ENCODE measurements around the gene HACD3. TPM values are rescaled to one million over a fixed set of nuclear protein-coding genes. Genes with fewer than 3 reads are reported as not detected.

The HACD3 gene, protein sequence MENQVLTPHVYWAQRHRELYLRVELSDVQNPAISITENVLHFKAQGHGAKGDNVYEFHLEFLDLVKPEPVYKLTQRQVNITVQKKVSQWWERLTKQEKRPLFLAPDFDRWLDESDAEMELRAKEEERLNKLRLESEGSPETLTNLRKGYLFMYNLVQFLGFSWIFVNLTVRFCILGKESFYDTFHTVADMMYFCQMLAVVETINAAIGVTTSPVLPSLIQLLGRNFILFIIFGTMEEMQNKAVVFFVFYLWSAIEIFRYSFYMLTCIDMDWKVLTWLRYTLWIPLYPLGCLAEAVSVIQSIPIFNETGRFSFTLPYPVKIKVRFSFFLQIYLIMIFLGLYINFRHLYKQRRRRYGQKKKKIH
- total RNA-seq (2014; rRNA removed; shearing (Covaris generic); ENCODE audit: low replicate concordance) = 111 and 147 TPM in 2 replicates

DNA sequence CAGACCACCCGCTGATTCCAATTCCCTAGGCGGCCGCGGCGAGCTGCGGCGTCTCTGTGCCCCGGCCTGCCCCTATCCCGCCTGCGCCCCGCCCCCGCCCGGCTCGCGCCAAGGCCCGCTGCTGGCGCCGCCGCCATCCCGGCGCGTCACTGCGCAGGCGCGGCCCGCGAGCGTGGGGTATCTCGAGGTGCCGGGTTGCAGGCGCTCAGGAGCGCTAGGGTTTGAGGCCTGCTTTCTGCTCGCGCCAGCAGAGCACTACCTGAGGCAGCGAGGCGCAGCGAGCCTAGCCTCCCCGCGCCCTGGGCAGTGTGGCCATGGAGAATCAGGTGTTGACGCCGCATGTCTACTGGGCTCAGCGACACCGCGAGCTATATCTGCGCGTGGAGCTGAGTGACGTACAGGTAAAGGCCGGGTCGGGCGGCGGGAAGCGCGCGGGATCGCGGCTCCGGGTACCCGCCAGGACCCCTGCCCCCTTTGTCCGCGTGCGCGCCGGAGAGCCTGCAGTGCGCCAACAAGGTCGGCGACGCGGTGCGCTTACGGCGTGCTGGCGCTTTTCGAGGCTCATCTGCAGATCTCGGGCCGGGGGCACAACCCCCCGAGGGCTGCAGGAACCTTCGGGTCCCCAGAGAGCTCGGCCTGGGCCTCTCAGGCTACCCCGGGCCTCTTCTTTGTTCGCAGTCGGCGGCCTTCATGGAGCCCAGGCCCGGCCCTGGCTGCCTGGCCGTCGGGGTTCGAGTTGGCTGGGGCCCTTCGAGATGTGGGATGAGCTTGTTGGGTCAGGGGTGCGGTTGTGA lies at the start of gene HACD3:
Gene HACD3 (plus strand): TSS at position 146 of the 794 bp plus-strand sequence. CDS start 169 bp downstream, at position 315.
- Histone ChIP-seq H3K4me3 (peak within 1 kb of the TSS; percentile 97), H3K27me3 (no peaks in the 10 kb centered on the region), H3K9me3 (no peaks in the 10 kb centered on the region), H3K36me3 (peaks cover 22% of the 10 kb centered on the region)
- DNase-seq = peak; percentile 91

DNA sequence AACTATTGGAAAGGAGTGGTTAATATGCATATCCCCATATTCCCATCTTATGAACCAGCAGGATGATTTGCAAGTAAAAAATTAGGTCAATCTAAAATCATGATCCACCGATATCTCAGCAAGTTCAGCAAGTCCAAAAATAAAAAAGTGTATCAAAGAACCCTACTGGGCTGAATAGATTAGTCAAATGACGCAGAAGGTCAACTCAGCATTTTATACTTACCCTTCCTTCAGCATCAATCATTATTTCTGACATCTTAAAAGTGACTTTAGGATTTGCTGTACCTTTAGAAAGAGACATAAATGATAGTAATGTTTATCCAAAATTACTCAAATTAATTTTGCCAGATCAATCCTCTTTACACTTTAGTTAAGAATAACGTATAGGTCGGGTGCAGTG lies 45.4 kb upstream of the HACD3 start:
- Histone ChIP-seq H3K4me3 (no peak overlapping the region), H3K36me3 (peaks cover 57% of the 10 kb centered on the region), H3K27me3 (no peaks in the 10 kb centered on the region), H3K9me3 (no peaks in the 10 kb centered on the region)
- DNase-seq = no peak

DNA sequence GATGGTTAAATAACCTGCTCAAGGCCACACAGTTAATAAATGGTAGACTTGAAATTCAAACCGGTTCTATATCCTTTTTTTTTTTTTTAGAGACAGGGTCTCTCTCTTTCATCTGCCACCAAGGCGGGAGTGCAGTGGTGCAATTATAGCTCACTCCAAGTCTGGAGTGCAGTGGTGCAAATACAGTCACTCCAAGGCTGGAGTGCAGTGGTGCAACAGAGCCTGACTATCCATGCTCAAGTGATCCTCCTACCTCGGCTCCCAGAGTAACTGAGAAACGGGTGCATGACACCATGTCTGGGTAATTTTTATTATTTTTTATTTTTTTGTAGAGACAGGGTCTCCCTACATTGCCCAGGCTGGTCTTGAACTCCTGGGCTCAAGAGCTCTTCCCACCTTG lies 36.2 kb upstream of the HACD3 start:
- no peak for DNase-seq
- Histone ChIP-seq H3K27me3 (no peaks in the 10 kb centered on the region), H3K4me3 (no peak overlapping the region), H3K36me3 (peaks cover 52% of the 10 kb centered on the region), H3K9me3 (no peaks in the 10 kb centered on the region)

DNA sequence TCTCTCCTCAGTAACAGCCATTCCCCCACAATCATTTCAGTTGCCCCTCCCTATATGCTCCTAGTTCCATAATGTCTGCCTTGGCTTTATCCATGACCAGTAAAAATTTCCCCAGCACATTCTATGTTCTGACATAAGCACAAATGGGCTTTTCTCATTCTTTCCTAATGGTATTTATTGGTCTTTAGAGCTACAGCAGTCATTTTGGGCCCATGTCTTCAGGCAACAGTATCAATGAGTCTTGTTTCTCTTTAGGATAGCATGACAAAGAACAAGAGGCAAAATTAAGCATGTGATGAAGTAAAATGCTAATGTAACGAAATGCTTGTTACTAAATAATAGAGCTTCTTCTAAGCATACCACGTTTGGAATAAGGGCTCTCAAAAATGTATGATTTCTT lies 20.9 kb upstream of the HACD3 start:
- no peak overlapping the region for H3K4me3 ChIP-seq
- no peak for DNase-seq
- H3K27me3 ChIP-seq = no peaks in the 10 kb centered on the region
- peaks cover 64% of the 10 kb centered on the region for H3K36me3 ChIP-seq
- H3K9me3 ChIP-seq = no peaks in the 10 kb centered on the region

DNA sequence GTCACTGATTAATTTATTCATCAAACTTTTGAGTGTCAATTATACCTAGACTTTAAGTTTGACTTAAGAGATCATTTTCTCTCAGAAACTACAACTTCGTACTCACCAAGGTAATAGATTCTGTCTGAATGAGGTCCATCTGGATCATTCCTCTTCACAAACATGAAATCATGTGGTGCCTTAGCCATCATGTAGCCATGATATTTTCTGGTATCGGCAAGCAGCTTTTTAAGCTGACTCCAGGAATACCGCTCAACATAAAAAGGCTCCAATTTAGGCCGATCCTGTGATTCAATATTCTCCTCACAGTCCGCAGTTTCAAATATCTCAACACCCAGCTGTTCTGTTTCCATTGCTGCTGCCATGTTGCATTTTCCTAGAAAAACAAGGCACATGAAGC lies 18.1 kb upstream of the HACD3 start:
- H3K27me3 ChIP-seq = no peaks in the 10 kb centered on the region
- H3K36me3 ChIP-seq = peaks cover 55% of the 10 kb centered on the region
- H3K4me3 ChIP-seq = no peak overlapping the region; the same call in 1 of the 2 replicates
- no peak for DNase-seq
- no peaks in the 10 kb centered on the region for H3K9me3 ChIP-seq

DNA sequence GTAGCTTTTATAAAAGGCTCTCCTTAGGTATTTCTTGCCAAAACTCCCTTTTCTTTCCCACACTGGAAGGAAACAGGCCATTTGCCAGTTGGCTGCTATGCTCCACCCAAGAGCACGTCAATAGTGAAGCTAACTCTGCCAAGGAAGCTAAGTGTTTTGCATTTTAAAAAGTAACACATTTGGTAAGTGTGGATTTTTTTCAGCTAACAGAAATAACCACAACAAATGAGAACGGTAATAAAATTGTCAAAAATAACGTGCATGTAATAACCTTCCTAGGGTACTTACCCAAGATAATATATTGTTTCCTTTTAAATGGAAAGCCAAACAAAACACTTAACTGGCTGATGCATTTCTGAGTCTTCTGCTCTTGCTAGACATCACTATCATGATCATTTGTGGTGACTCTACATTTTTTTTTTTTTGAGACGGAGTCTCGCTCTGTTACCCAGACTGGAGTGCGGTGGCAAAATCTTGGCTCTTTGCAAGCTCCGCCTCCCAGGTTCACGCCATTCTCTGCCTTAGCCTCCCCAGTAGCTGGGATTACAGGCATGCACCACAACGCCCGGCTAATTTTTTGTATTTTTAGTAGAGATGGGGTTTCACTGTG lies 17.4 kb upstream of the HACD3 start:
- H3K27me3 ChIP-seq = no peaks in the 10 kb centered on the region
- H3K9me3 ChIP-seq = no peaks in the 10 kb centered on the region
- DNase-seq = peak; percentile 77
- H3K36me3 ChIP-seq = peaks cover 52% of the 10 kb centered on the region
- peak overlapping the region; percentile 19; the same call in 1 of the 2 replicates for H3K4me3 ChIP-seq

DNA sequence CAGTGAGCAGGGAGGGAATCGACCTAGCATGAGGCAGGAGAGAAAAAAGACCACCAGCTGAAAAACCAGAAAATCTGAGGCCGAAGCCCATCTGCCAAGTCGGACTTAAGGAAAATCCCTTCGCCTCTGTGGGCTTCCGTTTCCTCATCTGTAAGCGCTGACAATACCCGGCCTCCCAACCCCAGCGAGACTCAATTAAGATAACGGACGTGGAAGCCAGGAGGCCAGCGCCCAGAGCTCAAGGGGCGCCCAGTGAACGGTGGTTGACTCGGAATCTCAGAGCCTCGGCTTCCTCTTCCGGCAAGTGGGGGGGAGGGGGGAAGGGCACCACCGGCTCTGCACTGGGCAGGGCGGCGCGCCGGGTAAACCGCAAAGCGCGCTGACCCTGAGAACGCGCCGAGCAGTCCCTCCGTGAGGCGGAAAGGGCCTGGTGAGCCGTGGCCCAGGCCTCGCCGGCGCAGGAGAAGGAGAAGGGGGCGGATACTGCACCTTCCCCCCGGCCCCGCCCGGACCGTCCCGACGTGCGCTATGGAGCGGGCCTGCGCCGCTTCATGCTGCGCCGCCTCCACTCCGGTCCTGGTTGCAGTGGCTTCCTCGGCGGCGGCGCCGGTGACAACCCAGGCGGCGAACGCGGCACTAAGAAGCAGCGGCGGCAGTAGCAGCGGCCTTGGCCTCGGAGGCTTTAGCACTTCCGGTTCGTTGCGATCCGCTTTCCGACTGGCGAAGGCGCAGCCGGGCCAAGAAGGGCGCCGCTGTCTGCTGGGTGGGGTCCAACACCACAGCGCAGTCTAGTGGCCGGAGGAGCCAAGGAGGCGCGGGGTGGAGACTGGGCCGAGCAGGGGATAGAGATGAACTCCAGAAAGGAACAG lies 13.0 kb upstream of the HACD3 start, which contains the start of gene DPP8:
Gene DPP8 (minus strand): TSS at position 693 of the 869 bp plus-strand sequence. CDS start 5,136 bp downstream, outside the sequence.
- Histone ChIP-seq H3K27me3 (no peaks in the 10 kb centered on the region), H3K4me3 (peak within 1 kb of the TSS; percentile 97), H3K36me3 (peaks cover 16% of the 10 kb centered on the region), H3K9me3 (no peaks in the 10 kb centered on the region)
- peak; percentile 96 for DNase-seq

DNA sequence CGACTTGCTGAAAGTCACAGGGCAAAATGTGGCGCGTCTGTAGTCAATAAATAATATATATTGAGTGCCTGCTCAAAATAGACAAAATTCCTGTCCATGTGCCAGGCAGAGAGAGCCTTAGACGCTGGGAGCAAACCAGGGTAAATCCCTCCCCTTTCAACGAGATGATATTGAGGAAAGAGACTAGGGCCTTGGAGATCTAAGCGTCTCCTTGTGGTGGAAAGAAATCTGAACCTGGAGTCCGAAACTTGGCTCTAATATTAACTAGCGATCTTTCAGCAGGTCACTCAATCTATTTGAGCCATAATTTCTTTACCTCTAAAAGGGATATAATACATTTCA lies 12.4 kb upstream of the HACD3 start:
- no peak for DNase-seq
- no peaks in the 10 kb centered on the region for H3K9me3 ChIP-seq
- peak overlapping the region; percentile 97 for H3K4me3 ChIP-seq
- peaks cover 14% of the 10 kb centered on the region for H3K36me3 ChIP-seq
- H3K27me3 ChIP-seq = no peaks in the 10 kb centered on the region

DNA sequence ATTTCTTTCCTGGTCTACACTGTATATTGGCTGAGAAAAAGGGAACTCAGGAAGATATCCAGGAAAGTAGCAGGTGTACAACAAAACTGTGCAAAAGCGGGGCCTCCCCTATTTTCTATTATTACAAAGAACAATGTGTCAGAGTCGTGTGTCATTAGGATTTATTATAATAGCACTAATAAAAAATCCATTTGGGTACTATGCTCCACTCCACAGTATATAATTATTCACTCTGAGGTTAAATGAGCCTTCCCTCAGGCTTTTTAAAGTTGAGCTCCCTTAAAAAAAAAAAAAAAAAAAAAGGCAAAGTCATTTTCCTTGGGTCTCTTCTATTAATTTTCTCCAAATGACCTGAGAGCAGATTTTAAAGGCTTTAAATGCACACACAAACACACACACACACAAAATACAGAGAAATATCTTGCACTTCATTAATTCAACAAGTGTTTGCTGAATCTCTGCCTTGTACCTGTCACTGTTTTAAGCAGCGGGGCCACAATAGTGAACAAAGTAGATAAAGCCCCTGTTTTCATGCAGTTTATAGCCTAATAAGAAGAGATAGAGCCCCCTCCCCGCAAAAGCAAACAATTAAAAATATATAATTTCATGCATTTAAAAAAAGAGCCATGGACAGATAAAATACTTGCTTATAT lies 11.5 kb upstream of the HACD3 start:
- no peaks in the 10 kb centered on the region for H3K9me3 ChIP-seq
- H3K36me3 ChIP-seq = peaks cover 14% of the 10 kb centered on the region
- DNase-seq = no peak
- H3K4me3 ChIP-seq = no peak overlapping the region
- H3K27me3 ChIP-seq = no peaks in the 10 kb centered on the region

DNA sequence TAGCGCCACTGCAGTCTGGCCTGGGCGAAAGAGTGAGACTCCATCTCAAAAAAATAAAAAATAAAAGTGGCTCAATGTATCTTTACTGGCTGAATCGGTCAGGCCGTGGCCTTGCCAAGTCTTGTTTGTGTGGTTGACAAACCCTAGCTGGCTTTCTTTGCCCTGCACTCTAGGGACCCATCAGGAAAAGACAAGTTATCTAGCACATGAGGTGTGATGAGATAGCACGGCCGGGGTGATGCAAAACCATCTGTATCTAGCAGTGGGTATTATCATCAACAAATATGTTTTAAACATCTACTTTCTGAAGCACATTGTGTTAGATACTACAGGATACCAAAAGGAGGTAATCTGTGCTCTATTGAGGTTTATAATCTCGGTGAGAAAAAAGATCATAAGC lies 8.9 kb upstream of the HACD3 start:
- no peaks in the 10 kb centered on the region for H3K9me3 ChIP-seq
- no peak for DNase-seq
- no peak overlapping the region for H3K4me3 ChIP-seq
- H3K36me3 ChIP-seq = no peaks in the 10 kb centered on the region
- H3K27me3 ChIP-seq = no peaks in the 10 kb centered on the region

DNA sequence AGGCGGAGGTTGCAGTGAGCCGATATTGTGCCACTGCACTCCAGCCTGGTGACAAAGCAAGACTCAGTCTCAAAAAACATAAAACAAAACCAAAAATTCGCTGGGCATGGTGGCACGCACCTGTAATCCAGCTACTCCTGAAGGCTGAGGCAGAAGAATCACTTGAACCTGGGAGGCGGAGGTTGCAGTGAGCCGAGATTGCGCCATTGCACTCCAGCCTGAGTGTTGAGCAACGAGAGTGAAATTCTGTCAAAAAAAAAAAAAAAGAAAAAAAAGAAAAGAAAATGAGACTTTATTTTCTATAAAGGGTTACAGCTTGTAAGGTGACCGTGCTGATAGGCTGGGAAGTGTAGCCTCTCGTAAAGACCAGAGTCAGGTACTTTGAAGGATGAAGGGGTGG lies 6.0 kb upstream of the HACD3 start:
- H3K4me3 ChIP-seq = no peak overlapping the region
- no peak for DNase-seq
- no peaks in the 10 kb centered on the region for H3K9me3 ChIP-seq
- H3K27me3 ChIP-seq = no peaks in the 10 kb centered on the region
- no peaks in the 10 kb centered on the region for H3K36me3 ChIP-seq

DNA sequence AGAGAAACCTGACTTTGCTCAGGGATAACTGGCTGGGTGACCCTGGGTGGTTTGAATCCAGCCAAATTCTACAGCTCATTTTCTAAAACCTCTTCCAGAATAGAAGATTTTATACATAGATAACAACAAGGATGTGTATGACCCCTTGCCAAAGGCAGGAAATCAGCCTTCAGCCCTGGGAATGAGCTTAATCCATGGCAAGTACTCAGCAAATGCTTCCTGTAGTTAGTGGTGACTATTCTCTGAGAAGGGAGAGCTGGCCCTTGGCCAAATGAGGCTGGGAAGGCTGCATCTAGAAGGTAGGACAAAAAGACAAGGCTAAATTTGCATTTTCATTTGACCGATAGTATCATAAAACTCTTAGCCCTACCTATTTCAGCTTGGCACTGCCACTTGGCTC lies 4.6 kb upstream of the HACD3 start:
- no peak for DNase-seq
- Histone ChIP-seq H3K9me3 (no peaks in the 10 kb centered on the region), H3K36me3 (no peaks in the 10 kb centered on the region), H3K27me3 (no peaks in the 10 kb centered on the region), H3K4me3 (no peak overlapping the region)

DNA sequence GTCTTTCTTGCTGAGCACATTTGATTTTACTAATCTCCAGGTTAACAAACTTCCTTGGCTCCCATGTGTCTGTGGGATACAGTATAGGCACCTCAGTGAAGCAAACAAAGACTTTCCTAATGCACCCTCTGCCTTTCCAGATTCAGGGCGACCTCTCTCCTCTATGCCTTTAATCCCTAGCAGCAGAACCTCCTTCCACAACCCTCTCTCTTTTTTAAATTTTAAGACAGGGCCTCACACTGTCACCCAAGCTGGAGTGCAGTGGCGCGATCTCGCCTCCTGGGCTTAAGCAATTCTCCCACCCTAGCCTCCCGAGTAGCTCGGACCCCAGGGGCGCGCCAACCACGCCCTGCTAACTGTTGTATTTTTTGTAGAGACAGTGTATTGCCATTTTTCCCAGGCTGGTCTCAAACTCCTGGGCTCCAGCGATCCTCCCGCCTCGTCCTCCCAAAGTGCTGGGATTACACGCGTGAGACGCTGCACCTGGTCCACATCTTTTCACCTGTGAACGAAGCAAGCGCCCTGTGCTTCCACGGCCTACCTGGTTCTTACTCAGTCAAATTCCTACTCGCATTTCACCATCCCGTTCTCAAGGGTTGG lies 1.7 kb upstream of the HACD3 start:
- Histone ChIP-seq H3K27me3 (no peaks in the 10 kb centered on the region), H3K4me3 (no peak overlapping the region), H3K9me3 (no peaks in the 10 kb centered on the region), H3K36me3 (peaks cover 9% of the 10 kb centered on the region)
- no peak for DNase-seq

DNA sequence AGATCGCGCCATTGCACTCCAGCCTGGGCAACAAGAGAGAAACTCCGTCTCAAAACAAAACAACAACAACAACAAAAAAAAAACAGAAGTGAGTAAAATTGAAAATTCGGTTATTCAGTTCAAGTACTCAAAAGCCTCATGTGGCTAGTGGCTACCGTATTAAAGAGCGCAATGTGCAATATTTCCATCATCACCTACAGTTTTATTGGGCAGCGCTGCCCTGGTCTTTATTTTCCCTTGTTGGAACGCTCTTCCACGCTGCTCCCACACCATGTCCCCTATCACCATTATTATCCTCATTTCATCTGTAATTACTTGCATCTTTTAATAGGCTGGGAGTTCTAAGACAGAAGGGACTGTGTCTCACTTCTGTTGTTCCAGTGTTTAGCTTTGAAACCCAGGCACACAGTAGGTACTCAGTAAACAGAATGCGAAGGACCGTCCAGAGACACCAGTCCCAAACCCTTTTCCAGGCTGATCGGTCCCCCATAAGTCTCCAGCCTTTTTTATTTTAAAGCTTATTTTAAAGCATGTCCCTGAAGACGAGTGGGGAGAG lies 423 bp upstream of the HACD3 start:
- peak overlapping the region; percentile 97 for H3K4me3 ChIP-seq
- DNase-seq = no peak
- H3K9me3 ChIP-seq = no peaks in the 10 kb centered on the region
- no peaks in the 10 kb centered on the region for H3K27me3 ChIP-seq
- peaks cover 16% of the 10 kb centered on the region for H3K36me3 ChIP-seq

DNA sequence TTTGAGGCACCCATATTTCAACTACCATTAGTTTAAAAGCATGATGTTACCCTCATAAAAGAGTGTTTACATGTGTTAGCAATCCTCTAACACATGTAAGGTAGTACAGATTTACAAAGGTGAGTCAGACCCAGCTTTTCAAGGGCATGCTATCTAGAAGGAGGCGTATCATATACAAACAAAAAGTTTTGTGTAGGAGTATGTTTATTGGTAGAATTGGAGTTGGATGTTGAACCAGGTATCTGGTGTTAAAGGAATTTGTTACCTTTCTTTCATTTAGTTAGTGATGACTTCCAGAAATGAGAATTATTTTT lies 2.4 kb downstream of the HACD3 start:
- no peak overlapping the region for H3K4me3 ChIP-seq
- DNase-seq = no peak
- H3K27me3 ChIP-seq = no peaks in the 10 kb centered on the region
- peaks cover 40% of the 10 kb centered on the region for H3K36me3 ChIP-seq
- H3K9me3 ChIP-seq = 0 out of 2 replicates have a peak, but pooled peaks cover 3% of the 10 kb centered on the region

All from MG63 (cell line).